K562 (cell line): ENCODE measurements around the gene HYAL3. TPM values are rescaled to one million over a fixed set of nuclear protein-coding genes. Genes with fewer than 3 reads are reported as not detected.

Experiments
- ATAC-seq: fragments of 200-7000 bp; cut with Tn5 transposase; 3 replicates; pipeline ENCODE4 v1.9.1; 2020; ENCODE audit warnings: moderate library complexity
- BruUV-seq: library from RNA; stranded (reverse); fragments of 400-500 nt; replicated peaks from 2 replicates; lab custom pipeline; 2021; lab: Mats Ljungman, UMichigan
- CTCF ChIA-PET: fragments of 300-600 bp; formaldehyde crosslinking; extraction: SDS; loops from one replicate; lab custom pipeline; 2021; ENCODE audit warnings: low intra/inter-chr PET ratio; lab: Yijun Ruan, JAX
- POLR2A ChIA-PET: fragments of 300-600, 350-650 bp; sonication (Branson Sonifier 250); formaldehyde crosslinking; extraction: SDS; loops from one replicate; lab custom pipeline; 2021; ENCODE audit warnings: antibody characterized with exemption, inconsistent platforms; lab: Yijun Ruan, JAX
- DNase-seq, 4 experiments: peaks; one replicate each; pipeline versions ENCODE4 v3.0.0 to v3.0.0-alpha.2; 2011 to 2018; ENCODE audit warnings: low spot score in 3 of 4, mixed read lengths in 3 of 4; ENCODE audit errors: extremely low read depth in 1 of 4
- FAIRE-seq: peaks from 2 replicates; lab custom pipeline; 2011; peaks lifted over from hg19 to GRCh38; lab: Jason Lieb, UNC
- H2AFZ ChIP-seq: 2 replicates; pipeline ENCODE4 v1.6.0; 2011; ENCODE audit warnings: low read depth, low read length, control low read depth, inconsistent platforms
- H3K27ac ChIP-seq: fragments of 200-600 bp; 3 replicates; pipeline ENCODE4 v1.8.0; 2011; ENCODE audit warnings: low read depth, mild to moderate bottlenecking, control low read depth, inconsistent platforms, low read length, moderate library complexity, mixed read lengths; ENCODE audit errors: extremely low read depth
- H3K27me3 ChIP-seq, 2 experiments: fragments of 300-600 bp in 1 of 2; 2 replicates in 1 of 2; 3 replicates in 1 of 2; pipeline versions ENCODE4 v1.6.0 to v1.8.0; 2011; ENCODE audit warnings: inconsistent platforms in 2 of 2, low read length in 2 of 2, mild to moderate bottlenecking in 1 of 2, mixed read lengths in 1 of 2, moderate library complexity in 1 of 2; ENCODE audit not compliant: control insufficient read depth in 2 of 2, insufficient read depth in 2 of 2
- H3K36me3 ChIP-seq: fragments of 300-600 bp; 3 replicates; pipeline ENCODE4 v1.8.0; 2011; ENCODE audit warnings: mild to moderate bottlenecking, low read length, inconsistent platforms; ENCODE audit not compliant: control insufficient read depth, insufficient read depth
- H3K4me1 ChIP-seq, 2 experiments: fragments of 200-600 bp in 1 of 2; replicated peaks in 1 of 2; 2 replicates in 1 of 2; 3 replicates in 1 of 2; pipeline versions ENCODE4 v1.5.1 to v1.8.0; 2011; ENCODE audit warnings: inconsistent platforms in 2 of 2, low read length in 2 of 2, mild to moderate bottlenecking in 1 of 2, mixed read lengths in 1 of 2, moderate library complexity in 1 of 2; ENCODE audit not compliant: control insufficient read depth in 2 of 2, insufficient read depth in 2 of 2
- H3K4me2 ChIP-seq: 2 replicates; pipeline ENCODE4 v1.6.1; 2011; ENCODE audit warnings: low read length, control low read depth, inconsistent platforms, mixed read lengths; ENCODE audit not compliant: insufficient read depth
- H3K4me3 ChIP-seq: fragments of 200-600 bp; sonication (generic), shearing (Covaris generic); 2 replicates; pipeline ENCODE4 v1.5.1; 2016; ENCODE audit warnings: control low read depth, inconsistent platforms
- H3K79me2 ChIP-seq: fragments of 200-600 bp; 3 replicates; pipeline ENCODE4 v1.8.0; 2011; ENCODE audit warnings: low read length, inconsistent platforms; ENCODE audit not compliant: control insufficient read depth, insufficient read depth
- H3K9ac ChIP-seq, 2 experiments: 2 replicates each; pipeline versions ENCODE4 v1.6.0 to v1.6.1; 2011; ENCODE audit warnings: low read depth in 2 of 2, low read length in 2 of 2, control low read depth in 1 of 2, inconsistent platforms in 1 of 2, mild to moderate bottlenecking in 1 of 2, mixed read lengths in 1 of 2; ENCODE audit not compliant: insufficient read depth in 1 of 2
- H3K9me1 ChIP-seq: one replicate; pipeline ENCODE4 v1.6.0; 2011; ENCODE audit warnings: inconsistent platforms, mild to moderate bottlenecking, low read length, moderate library complexity; ENCODE audit not compliant: control insufficient read depth, insufficient read depth
- H3K9me3 ChIP-seq: replicated peaks from 2 replicates; pipeline ENCODE4 v1.5.1; 2011; ENCODE audit warnings: low read depth, low read length, inconsistent platforms; ENCODE audit not compliant: control insufficient read depth, insufficient read depth
- H4K20me1 ChIP-seq: replicated peaks from 2 replicates; pipeline ENCODE4 v1.6.1; 2011; ENCODE audit warnings: low read length, inconsistent platforms, mixed read lengths; ENCODE audit not compliant: control insufficient read depth, insufficient read depth
- ARNT ChIP-seq, 2 experiments: fragments of 450-650 bp; IDR thresholded peaks; 2 replicates each; pipeline ENCODE4 v1.6.1; 2016; ENCODE audit warnings: mild to moderate bottlenecking in 1 of 2
- CHD2 ChIP-seq: IDR thresholded peaks from 2 replicates; pipeline ENCODE4 v1.6.1; 2011; ENCODE audit warnings: low read depth, low read length
- FOSL1 ChIP-seq: fragments of 200-800 bp; sonication (Bioruptor generic); conservative IDR thresholded peaks from 2 replicates; pipeline ENCODE4 v1.6.1; 2016; ENCODE audit warnings: missing genetic modification characterization, missing compliant biosample characterization
- GABPB2 ChIP-seq: fragments of 250-450 bp; sonication (Bioruptor Pico); conservative IDR thresholded peaks from 2 replicates; pipeline ENCODE4 v1.5.1; 2021; ENCODE audit warnings: mild to moderate bottlenecking
- HEY1 ChIP-seq: fragments of 250-450 bp; sonication (Bioruptor Pico); IDR thresholded peaks from 2 replicates; pipeline ENCODE4 v1.5.0; 2020; ENCODE audit warnings: mild to moderate bottlenecking, moderate library complexity, borderline replicate concordance
- MTF1 ChIP-seq: fragments of 250-450 bp; sonication (Bioruptor Pico); IDR thresholded peaks from 2 replicates; pipeline ENCODE4 v1.9.0; 2021; ENCODE audit warnings: moderate library complexity, mild to moderate bottlenecking, inconsistent platforms, borderline replicate concordance
- NRF1 ChIP-seq, 2 experiments: fragments of 450-650 bp; IDR thresholded peaks in 1 of 2; conservative IDR thresholded peaks in 1 of 2; 2 replicates each; pipeline ENCODE4 v1.6.1; 2014; ENCODE audit warnings: mild to moderate bottlenecking in 2 of 2
- PPARD ChIP-seq: fragments of 250-450 bp; sonication (Bioruptor Pico); IDR thresholded peaks from 2 replicates; pipeline ENCODE4 v1.8.0; 2022; ENCODE audit warnings: inconsistent platforms, mild to moderate bottlenecking, moderate library complexity
- PYGO2 ChIP-seq: fragments of 450-650 bp; IDR thresholded peaks from 2 replicates; pipeline ENCODE4 v1.6.1; 2016; ENCODE audit warnings: mild to moderate bottlenecking, missing genetic modification characterization, moderate library complexity, missing compliant biosample characterization
- RBM17 ChIP-seq: fragments of 200-400 bp; formaldehyde crosslinking; IDR thresholded peaks from 2 replicates; pipeline ENCODE4 v1.6.1; 2017; ENCODE audit warnings: low read depth, mild to moderate bottlenecking, low read length, borderline replicate concordance
- SMAD2 ChIP-seq: fragments of 150-350 bp; IDR thresholded peaks from 2 replicates; pipeline ENCODE4 v1.6.1; 2014; ENCODE audit warnings: low read depth, mild to moderate bottlenecking, low read length
- SOX6 ChIP-seq: fragments of 450-650 bp; IDR thresholded peaks from 2 replicates; pipeline ENCODE4 v1.6.1; 2014; ENCODE audit warnings: mild to moderate bottlenecking
- ZNF384 ChIP-seq: IDR thresholded peaks from 2 replicates; pipeline ENCODE4 v1.6.1; 2012; ENCODE audit warnings: low read depth, low read length, improper control_type of control experiment
- ZNF75A ChIP-seq: fragments of 450-650 bp; formaldehyde crosslinking; IDR thresholded peaks from 2 replicates; pipeline ENCODE4 v1.4.0; 2020; ENCODE audit warnings: mild to moderate bottlenecking
- WGBS: fragments of 100-300 bp; shearing (Covaris generic); methylation state at CpG from one replicate; pipeline ENCODE4 v1.1.6; 2016; ENCODE audit warnings: low coverage, mixed read lengths; ENCODE audit not compliant: insufficient coverage; ENCODE audit errors: missing lambda C conversion rate; 5-methylcytosine and 5-hydroxymethylcytosine counted together
- in situ Hi-C: fragments of 300-500 bp; cut with MboI; formaldehyde crosslinking; loops from 4 replicates; pipeline ENCODE4 v1.15.0; 2018; ENCODE audit warnings: inconsistent platforms, mixed read lengths
- intact Hi-C: fragments of 100-400 bp; cut with micrococcal nuclease; formaldehyde crosslinking; loops from 2 replicates; pipeline ENCODE4 v1.14.2; 2022
- polyA plus RNA-seq, 8 experiments: library from polyadenylated mRNA; depleted of rRNA in 4 of 8; stranded (reverse) in 5 of 8; unstranded in 3 of 8; fragments of >200 nt; fragmentation: Nextera tagmentation in 2 of 8; fragmentation: Illumina TruSeq in 1 of 8; extraction: Ambion mirVana in 2 of 8; extraction: Trizol in 1 of 8; gene quantifications; 2 replicates each; pipeline versions ENCODE4 v1.2.1 to v1.2.3, GENCODE V29; 2011 to 2014; ENCODE audit warnings: inconsistent platforms in 1 of 8, missing spikeins in 1 of 8
- total RNA-seq, 7 experiments: library from RNA; depleted of rRNA in 6 of 7; stranded (reverse); fragments of >200 nt in 6 of 7; fragmentation: Illumina TruSeq in 2 of 7; extraction: Trizol in 2 of 7; gene quantifications; 2 replicates each; pipeline versions ENCODE4 v1.2.1 to v1.2.3, GENCODE V29; 2011 to 2021; ENCODE audit warnings: low replicate concordance in 1 of 7
- TF ChIP-seq, protein P1 (sequence below), 2 experiments: fragments of 450-650 bp in 1 of 2; sonication (generic) in 1 of 2; formaldehyde crosslinking in 1 of 2; IDR thresholded peaks; 2 replicates each; pipeline versions ENCODE4 v1.7.1 to v1.9.0; 2016 to 2022; ENCODE audit warnings: inconsistent platforms in 1 of 2, mild to moderate bottlenecking in 1 of 2, missing genetic modification reagents in 1 of 2

The HYAL3 gene
- total and polyA plus RNA-seq, 9 of the 15 experiments (the other 6 are each of a cell fraction or from before 2014, with no cell fraction given): 0.38 to 9.1 (median 6.8) TPM

DNA sequence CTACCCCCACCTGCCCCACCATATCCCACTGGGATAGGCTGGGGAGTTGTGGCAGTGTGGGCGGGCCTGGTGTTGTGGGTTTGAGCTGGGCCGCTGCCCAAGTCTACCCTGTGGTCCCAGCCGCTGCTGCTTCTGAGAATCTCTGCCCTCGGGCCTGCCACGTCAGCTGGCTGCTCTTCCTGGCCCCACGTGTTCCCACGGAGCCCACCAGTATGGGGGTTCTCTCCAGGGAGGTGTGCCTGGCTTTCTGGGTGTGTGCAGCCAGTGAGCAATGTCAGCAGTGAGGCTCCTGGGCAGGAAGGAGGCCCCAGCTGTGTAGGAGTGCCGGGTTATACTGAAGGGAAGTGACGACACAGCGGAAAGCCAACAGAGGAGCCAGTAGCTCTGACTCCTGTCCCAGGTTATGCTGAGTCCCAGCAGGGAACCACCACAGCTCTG lies 52.7 kb downstream of the HYAL3 start:
- POLR2A ChIA-PET: interaction anchor here (0.6 to 2.1 kb wide), 7 partner anchors 10 to 53 kb away, joined by 3 to 8 read pairs (median 4); partner anchors contain the start of gene GNAI2
- intact Hi-C loops: loop anchor here (1.0 kb wide), 1 partner anchor 19 kb away; no protein-coding TSS in a partner anchor
- Histone ChIP-seq H2AFZ (peak overlapping the region; percentile 75), H3K4me2 (peak overlapping the region; percentile 78), H3K27me3 (no peaks in the 10 kb centered on the region), H3K36me3 (peaks cover 2% of the 10 kb centered on the region; the same call in 1 of the 3 replicates), H3K4me1 (peaks cover 40 to 48% of the 10 kb centered on the region in 2 experiments), H3K9me1 (no peaks in the 10 kb centered on the region), H3K4me3 (peak overlapping the region; percentile 32), H3K27ac (peak overlapping the region; percentile 85), H4K20me1 (no peaks in the 10 kb centered on the region), H3K9me3 (no peaks in the 10 kb centered on the region), H3K9ac (peak overlapping the region; percentile 69 to 95; a peak in 3 of 4 replicates), H3K79me2 (peaks cover 29% of the 10 kb centered on the region)
- 7% methylated on average over 7 of the region's 10 CpGs for WGBS
- ATAC-seq (peak; percentile 86), FAIRE-seq (peak; percentile 86), DNase-seq (peak; percentile 41 to 85 (median 58))
- in situ Hi-C loops: no loop called here
- no TSS peak for BruUV-seq
- CTCF ChIA-PET: interaction anchor here (0.7 to 2.7 kb wide), 3 partner anchors 19 to 54 kb away, joined by 3 to 26 read pairs (median 9); no protein-coding TSS in a partner anchor
- no peak for TF ChIP-seq PYGO2
- no peak for TF ChIP-seq PPARD (CRISPR knock-in tag)
- TF ChIP-seq NRF1 (conservative IDR thresholded peaks at IDR 0.05 in 1 of 2, IDR thresholded peaks at IDR 0.05 in 1 of 2): 0 out of 4 replicates have a peak, but pooled peaks of 1 of the 2 experiments have one; percentile 34
- TF ChIP-seq HEY1 (CRISPR knock-in tag): no peak
- no peak for TF ChIP-seq GABPB2
- TF ChIP-seq FOSL1 (tag): no peak
- no peak for TF ChIP-seq ZNF75A (CRISPR knock-in tag)
- no peak for TF ChIP-seq SOX6
- TF ChIP-seq CHD2: no peak
- TF ChIP-seq RBM17: no peak
- no peak for TF ChIP-seq ARNT (IDR thresholded peaks at IDR 0.05)
- TF ChIP-seq ZNF384: no peak
- TF ChIP-seq SMAD2: no peak
- no peak for TF ChIP-seq MTF1
- TF ChIP-seq, protein P1, sequence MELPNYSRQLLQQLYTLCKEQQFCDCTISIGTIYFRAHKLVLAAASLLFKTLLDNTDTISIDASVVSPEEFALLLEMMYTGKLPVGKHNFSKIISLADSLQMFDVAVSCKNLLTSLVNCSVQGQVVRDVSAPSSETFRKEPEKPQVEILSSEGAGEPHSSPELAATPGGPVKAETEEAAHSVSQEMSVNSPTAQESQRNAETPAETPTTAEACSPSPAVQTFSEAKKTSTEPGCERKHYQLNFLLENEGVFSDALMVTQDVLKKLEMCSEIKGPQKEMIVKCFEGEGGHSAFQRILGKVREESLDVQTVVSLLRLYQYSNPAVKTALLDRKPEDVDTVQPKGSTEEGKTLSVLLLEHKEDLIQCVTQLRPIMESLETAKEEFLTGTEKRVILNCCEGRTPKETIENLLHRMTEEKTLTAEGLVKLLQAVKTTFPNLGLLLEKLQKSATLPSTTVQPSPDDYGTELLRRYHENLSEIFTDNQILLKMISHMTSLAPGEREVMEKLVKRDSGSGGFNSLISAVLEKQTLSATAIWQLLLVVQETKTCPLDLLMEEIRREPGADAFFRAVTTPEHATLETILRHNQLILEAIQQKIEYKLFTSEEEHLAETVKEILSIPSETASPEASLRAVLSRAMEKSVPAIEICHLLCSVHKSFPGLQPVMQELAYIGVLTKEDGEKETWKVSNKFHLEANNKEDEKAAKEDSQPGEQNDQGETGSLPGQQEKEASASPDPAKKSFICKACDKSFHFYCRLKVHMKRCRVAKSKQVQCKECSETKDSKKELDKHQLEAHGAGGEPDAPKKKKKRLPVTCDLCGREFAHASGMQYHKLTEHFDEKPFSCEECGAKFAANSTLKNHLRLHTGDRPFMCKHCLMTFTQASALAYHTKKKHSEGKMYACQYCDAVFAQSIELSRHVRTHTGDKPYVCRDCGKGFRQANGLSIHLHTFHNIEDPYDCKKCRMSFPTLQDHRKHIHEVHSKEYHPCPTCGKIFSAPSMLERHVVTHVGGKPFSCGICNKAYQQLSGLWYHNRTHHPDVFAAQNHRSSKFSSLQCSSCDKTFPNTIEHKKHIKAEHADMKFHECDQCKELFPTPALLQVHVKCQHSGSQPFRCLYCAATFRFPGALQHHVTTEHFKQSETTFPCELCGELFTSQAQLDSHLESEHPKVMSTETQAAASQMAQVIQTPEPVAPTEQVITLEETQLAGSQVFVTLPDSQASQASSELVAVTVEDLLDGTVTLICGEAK (IDR thresholded peaks at IDR 0.05): peak; percentile 73
- TF ChIP-seq, protein P1 (CRISPR knock-in tag; IDR thresholded peaks at IDR 0.05): no peak
